Nephron progenitor cell (in vitro differentiated cells): ENCODE measurements around the gene PLB1.
"Not testable (repeated sequence)": the region's sequence is repeated elsewhere in the genome, so short reads cannot be mapped to it uniquely, and the experiment has no call there.

ENCODE experiments used
- DNase-seq: peaks from one replicate; pipeline ENCODE4 v3.0.0; 2021
- H3K27ac Mint-ChIP-seq: 2 replicates; pipeline ENCODE4 v1.8.0; 2021; ENCODE audit warnings: mild to moderate bottlenecking, moderate library complexity, mixed read lengths
- H3K27me3 Mint-ChIP-seq: 2 replicates; pipeline ENCODE4 v1.8.0; 2021; ENCODE audit warnings: mild to moderate bottlenecking, low read depth, mixed read lengths; ENCODE audit not compliant: poor library complexity
- H3K36me3 Mint-ChIP-seq: 2 replicates; pipeline ENCODE4 v1.8.0; 2021; ENCODE audit warnings: low read depth, mixed read lengths
- H3K4me1 Mint-ChIP-seq: 2 replicates; pipeline ENCODE4 v1.8.0; 2021; ENCODE audit warnings: mixed read lengths
- H3K4me3 Mint-ChIP-seq: 2 replicates; pipeline ENCODE4 v1.8.0; 2021; ENCODE audit warnings: mild to moderate bottlenecking, moderate library complexity, mixed read lengths
- H3K9me3 Mint-ChIP-seq: 2 replicates; pipeline ENCODE4 v1.8.0; 2021; ENCODE audit warnings: mild to moderate bottlenecking, moderate library complexity, mixed read lengths
- TF ChIP-seq, protein P1 (sequence below): fragments of 200-600 bp; sonication (generic); IDR thresholded peaks from 2 replicates; pipeline ENCODE4 v1.5.0; 2021; ENCODE audit warnings: antibody characterized with exemption

The PLB1 gene

DNA sequence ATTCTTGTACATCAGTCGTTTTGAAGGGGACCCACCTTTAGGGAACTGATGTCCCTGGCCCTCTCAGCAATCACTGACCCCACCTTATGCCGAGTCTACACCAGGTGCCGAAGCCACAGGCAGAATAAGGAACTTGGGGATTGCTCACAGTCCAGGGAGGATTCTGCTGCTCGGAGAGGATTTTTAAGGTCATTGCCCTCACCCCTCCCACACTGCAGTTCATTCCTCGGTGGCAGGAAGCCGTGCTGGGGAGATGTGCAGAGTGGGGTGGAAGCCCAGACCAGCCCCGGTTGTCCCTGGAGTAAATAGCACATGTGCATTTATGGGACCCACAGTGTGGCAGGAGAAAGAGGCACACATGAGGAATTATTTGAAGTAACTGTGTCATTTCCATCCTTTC, 50.4 kb downstream of the PLB1 start:
- Mint-ChIP-seq H3K9me3 (no peaks in the 10 kb centered on the region), H3K4me3 (no peak overlapping the region), H3K27me3 (peaks cover 10% of the 10 kb centered on the region), H3K36me3 (no peaks in the 10 kb centered on the region), H3K4me1 (peaks cover 43% of the 10 kb centered on the region), H3K27ac (no peak overlapping the region)
- TF ChIP-seq, protein P1, sequence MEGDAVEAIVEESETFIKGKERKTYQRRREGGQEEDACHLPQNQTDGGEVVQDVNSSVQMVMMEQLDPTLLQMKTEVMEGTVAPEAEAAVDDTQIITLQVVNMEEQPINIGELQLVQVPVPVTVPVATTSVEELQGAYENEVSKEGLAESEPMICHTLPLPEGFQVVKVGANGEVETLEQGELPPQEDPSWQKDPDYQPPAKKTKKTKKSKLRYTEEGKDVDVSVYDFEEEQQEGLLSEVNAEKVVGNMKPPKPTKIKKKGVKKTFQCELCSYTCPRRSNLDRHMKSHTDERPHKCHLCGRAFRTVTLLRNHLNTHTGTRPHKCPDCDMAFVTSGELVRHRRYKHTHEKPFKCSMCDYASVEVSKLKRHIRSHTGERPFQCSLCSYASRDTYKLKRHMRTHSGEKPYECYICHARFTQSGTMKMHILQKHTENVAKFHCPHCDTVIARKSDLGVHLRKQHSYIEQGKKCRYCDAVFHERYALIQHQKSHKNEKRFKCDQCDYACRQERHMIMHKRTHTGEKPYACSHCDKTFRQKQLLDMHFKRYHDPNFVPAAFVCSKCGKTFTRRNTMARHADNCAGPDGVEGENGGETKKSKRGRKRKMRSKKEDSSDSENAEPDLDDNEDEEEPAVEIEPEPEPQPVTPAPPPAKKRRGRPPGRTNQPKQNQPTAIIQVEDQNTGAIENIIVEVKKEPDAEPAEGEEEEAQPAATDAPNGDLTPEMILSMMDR: no peak
- no peak for DNase-seq

DNA sequence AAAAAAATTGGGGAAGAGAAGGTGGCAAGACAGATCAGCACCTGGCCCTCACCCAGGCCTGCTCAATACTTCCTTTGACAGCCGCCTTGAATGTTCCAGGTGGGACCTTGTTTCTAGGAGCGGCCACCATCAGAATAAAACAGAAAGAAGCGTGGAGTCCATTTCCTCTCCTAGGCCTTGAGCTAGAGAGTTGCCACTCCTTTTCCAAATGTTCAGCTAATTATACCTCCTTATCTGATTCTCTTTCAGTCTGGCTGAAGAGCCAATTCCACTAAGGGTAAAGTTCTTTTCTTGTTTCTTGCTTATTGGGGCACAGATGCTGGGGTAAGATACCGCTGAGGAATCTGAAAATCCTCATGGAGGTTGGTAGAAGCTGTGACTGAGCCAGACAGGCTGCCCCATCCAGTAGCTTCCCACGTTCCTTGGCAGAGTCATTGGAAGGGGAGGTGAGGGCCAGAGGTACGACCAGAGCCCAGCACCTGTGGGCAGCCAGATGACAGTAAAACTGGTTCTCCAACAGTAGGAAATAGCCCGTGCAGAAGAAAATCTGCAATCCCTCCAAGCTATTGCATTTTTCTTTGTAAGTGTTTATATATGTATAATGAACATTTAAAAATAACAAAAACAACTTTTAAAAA, 51.5 kb downstream of the PLB1 start:
- Mint-ChIP-seq H3K27ac (no peak overlapping the region), H3K27me3 (peaks cover 12% of the 10 kb centered on the region)
- DNase-seq: no peak

DNA sequence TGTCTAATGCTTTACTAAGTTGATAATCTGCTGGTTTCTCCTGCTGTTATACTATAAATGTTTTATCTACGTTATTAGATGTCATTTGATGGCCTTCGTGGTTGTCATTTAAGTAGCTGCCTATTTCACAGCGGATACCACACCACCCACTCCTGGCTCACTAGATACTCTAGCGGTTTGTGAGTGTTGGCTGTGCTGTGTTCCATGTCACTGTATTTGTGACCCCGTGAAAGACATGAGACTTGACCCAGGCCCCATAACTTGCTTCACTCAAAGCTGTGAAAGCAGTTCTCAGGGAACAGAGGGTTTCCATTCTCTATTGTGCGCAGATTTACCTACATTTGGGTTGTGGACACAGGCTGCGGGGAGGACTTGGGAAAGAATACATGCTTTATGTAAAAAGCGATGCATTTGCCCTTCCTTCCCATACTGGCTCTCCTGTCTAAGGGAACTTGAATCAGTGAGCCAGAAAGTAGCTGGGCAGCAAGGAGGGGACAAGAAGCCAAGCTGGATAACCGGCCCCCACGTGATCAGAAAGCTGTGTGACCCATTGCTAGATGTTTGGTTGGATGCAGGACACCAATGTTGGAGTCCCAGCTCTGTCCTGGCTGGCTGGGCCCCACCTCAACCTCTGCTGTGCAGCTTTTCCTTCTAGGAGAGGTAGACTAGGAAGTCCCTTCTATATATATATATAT, 52.2 kb downstream of the PLB1 start:
- H3K36me3 Mint-ChIP-seq: no peaks in the 10 kb centered on the region
- no peak overlapping the region for H3K4me3 Mint-ChIP-seq
- H3K27ac Mint-ChIP-seq: no peak overlapping the region
- H3K27me3 Mint-ChIP-seq: peaks cover 12% of the 10 kb centered on the region
- H3K4me1 Mint-ChIP-seq: peaks cover 39% of the 10 kb centered on the region
- DNase-seq: no peak
- TF ChIP-seq, protein P1: no peak
- H3K9me3 Mint-ChIP-seq: no peaks in the 10 kb centered on the region

More for the DNA sequence above, 51.5 kb downstream of the PLB1 start:
- Mint-ChIP-seq H3K36me3 (no peaks in the 10 kb centered on the region), H3K4me1 (peaks cover 43% of the 10 kb centered on the region), H3K4me3 (no peak overlapping the region), H3K9me3 (no peaks in the 10 kb centered on the region)
- TF ChIP-seq, protein P1: no peak

DNA sequence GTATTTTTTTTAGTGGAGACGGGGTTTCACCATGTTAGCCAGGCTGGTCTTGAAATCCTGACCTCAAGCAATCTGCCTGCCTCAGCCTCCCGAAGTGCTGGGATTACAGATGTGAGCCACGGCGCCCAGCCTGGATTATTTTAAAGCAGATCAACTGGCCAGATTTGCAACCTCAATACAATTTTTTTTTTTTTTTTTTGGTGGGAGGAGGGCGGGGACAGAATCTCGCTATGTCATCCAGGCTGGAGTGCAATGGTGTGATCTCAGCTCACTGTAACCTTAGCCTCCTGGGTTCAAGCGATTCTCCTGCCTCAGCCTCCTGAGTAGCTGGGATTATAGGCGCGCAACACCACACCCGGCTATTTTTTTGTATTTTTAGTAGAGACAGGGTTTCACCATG, 54.5 kb downstream of the PLB1 start:
- not testable (repeated sequence) for H3K9me3 Mint-ChIP-seq, H3K27ac Mint-ChIP-seq, H3K36me3 Mint-ChIP-seq, DNase-seq, H3K4me3 Mint-ChIP-seq
- peaks cover 19% of the 10 kb centered on the region for H3K4me1 Mint-ChIP-seq
- H3K27me3 Mint-ChIP-seq: peaks cover 18% of the 10 kb centered on the region

DNA sequence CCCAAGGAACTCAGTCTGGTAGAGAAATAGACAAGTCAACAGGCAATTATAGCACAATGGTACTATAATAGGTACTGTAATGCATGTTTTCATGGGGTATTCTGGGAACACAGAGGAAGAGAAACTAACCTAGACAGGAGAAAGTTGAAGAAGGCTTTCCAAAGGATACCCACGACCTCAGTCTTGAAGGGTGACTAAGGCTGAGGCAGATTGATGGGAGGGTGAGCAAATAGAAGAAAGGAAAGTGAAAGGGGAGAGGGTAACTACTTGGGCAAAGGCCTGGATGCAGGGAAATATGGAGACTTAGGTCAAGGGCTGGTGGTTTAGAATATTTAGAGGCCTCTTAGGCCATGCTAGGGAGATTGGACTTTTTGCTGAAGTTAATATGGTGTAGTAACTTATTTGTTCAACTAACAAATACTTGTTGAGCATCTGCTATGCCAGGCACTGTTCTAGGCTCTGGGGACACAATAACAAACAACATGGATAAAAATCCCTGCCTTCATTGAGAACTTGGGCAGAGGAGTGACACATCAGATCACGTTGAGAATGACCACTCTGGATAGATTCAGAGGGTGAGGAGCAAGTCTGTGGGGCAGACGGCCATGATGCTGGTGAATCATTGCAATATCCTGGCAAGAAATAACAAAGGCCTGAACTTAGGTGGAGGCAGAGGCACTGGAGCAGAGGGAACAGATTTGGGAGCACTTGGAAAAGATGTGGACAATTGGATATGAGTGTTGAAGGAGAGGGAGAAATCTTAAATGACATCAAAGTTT, 56.4 kb downstream of the PLB1 start:
- no peak overlapping the region for H3K4me3 Mint-ChIP-seq
- no peak for DNase-seq
- H3K9me3 Mint-ChIP-seq: no peaks in the 10 kb centered on the region
- TF ChIP-seq, protein P1: no peak
- peaks cover 11% of the 10 kb centered on the region for H3K4me1 Mint-ChIP-seq
- peaks cover 18% of the 10 kb centered on the region for H3K27me3 Mint-ChIP-seq
- H3K36me3 Mint-ChIP-seq: no peaks in the 10 kb centered on the region
- H3K27ac Mint-ChIP-seq: no peak overlapping the region

DNA sequence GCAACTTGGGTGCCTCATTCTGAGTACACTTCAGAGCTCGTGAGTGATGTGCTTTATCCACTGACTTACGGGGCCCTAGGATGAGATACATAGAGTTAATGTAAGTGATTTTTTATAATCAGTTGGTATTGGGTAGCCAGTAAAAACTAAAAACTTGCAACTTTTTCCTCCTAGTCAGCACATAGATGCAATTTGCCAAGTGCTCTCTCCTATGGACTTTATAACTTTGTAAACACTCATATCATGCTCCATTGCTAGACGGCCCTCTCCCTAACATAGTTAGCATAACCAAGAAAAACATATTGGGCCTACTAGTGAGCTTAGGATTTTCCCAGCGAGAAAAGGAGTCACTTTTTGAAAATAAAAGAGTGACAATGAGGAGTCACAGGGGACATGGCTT, 60.4 kb downstream of the PLB1 start:
- Mint-ChIP-seq H3K9me3 (no peaks in the 10 kb centered on the region), H3K4me1 (no peaks in the 10 kb centered on the region), H3K36me3 (no peaks in the 10 kb centered on the region), H3K27ac (no peak overlapping the region), H3K4me3 (no peak overlapping the region), H3K27me3 (peaks cover 13% of the 10 kb centered on the region)
- DNase-seq: no peak
- TF ChIP-seq, protein P1: no peak
